Neural progenitor cell (in vitro differentiated cells): ENCODE data around the gene GNG12. TPM values are rescaled to one million over a fixed set of nuclear protein-coding genes. Genes with fewer than 3 reads are reported as not detected.

Experiments used
- DNase-seq: peaks from one replicate; pipeline ENCODE4 v3.0.0-alpha.2; 2016; ENCODE audit warnings: low spot score
- H2AFZ ChIP-seq: fragments of 200-600 bp; sonication (generic); replicated peaks from 2 replicates; pipeline ENCODE4 v1.6.1; 2016; ENCODE audit warnings: antibody characterized with exemption
- H3F3A ChIP-seq: fragments of 200-600 bp; sonication (generic); 2 replicates; pipeline ENCODE4 v1.6.1; 2016; ENCODE audit warnings: antibody characterized with exemption, low read depth
- H3K27ac ChIP-seq: fragments of 200-600 bp; sonication (generic); 2 replicates; pipeline ENCODE4 v1.5.1; 2016; ENCODE audit warnings: mild to moderate bottlenecking
- H3K27me3 ChIP-seq: fragments of 200-600 bp; sonication (generic); 2 replicates; pipeline ENCODE4 v1.6.1; 2016; ENCODE audit warnings: mild to moderate bottlenecking, moderate library complexity
- H3K36me3 ChIP-seq: fragments of 200-600 bp; sonication (generic); 2 replicates; pipeline ENCODE4 v1.5.1; 2016
- H3K4me1 ChIP-seq: fragments of 200-600 bp; sonication (generic); 2 replicates; pipeline ENCODE4 v1.6.1; 2016; ENCODE audit warnings: mixed run types
- H3K4me2 ChIP-seq: fragments of 200-600 bp; sonication (generic); 2 replicates; pipeline ENCODE4 v1.6.1; 2016
- H3K4me3 ChIP-seq: fragments of 200-600 bp; sonication (generic); 2 replicates; pipeline ENCODE4 v1.5.1; 2016
- H3K79me2 ChIP-seq: fragments of 200-600 bp; sonication (generic); 2 replicates; pipeline ENCODE4 v1.6.1; 2016; ENCODE audit warnings: low read depth
- H3K9ac ChIP-seq: fragments of 200-600 bp; sonication (generic); 2 replicates; pipeline ENCODE4 v1.6.1; 2016
- H3K9me3 ChIP-seq: fragments of 200-600 bp; sonication (generic); 2 replicates; pipeline ENCODE4 v1.5.1; 2016; ENCODE audit warnings: low read depth
- H4K20me1 ChIP-seq: fragments of 200-600 bp; sonication (generic); 2 replicates; pipeline ENCODE4 v1.6.1; 2016; ENCODE audit warnings: low read depth
- H3K27ac Mint-ChIP-seq: 3 replicates; pipeline ENCODE4 v1.8.0; 2021; ENCODE audit warnings: mixed read lengths
- H3K27me3 Mint-ChIP-seq: 2 replicates; pipeline ENCODE4 v1.8.0; 2022; ENCODE audit warnings: low read depth, mild to moderate bottlenecking, inconsistent platforms, moderate library complexity, mixed read lengths; ENCODE audit not compliant: insufficient read depth
- H3K36me3 Mint-ChIP-seq: 3 replicates; pipeline ENCODE4 v1.8.0; 2021; ENCODE audit warnings: mixed read lengths
- H3K4me1 Mint-ChIP-seq: 3 replicates; pipeline ENCODE4 v1.8.0; 2021; ENCODE audit warnings: mixed read lengths
- H3K4me3 Mint-ChIP-seq: 3 replicates; pipeline ENCODE4 v1.8.0; 2021; ENCODE audit warnings: mild to moderate bottlenecking, moderate library complexity, mixed read lengths
- H3K9me3 Mint-ChIP-seq: 3 replicates; pipeline ENCODE4 v1.8.0; 2020; ENCODE audit warnings: mixed read lengths
- CTCF ChIP-seq: fragments of 200-600 bp; sonication (generic); IDR thresholded peaks from 2 replicates; pipeline ENCODE4 v1.5.1; 2017; ENCODE audit warnings: antibody characterized with exemption, mild to moderate bottlenecking
- EZH2 ChIP-seq: fragments of 200-600 bp; sonication (generic); IDR thresholded peaks from 2 replicates; pipeline ENCODE4 v1.6.1; 2017; ENCODE audit warnings: antibody characterized with exemption, mild to moderate bottlenecking, moderate library complexity
- EZH2phosphoT487 ChIP-seq: fragments of 200-600 bp; sonication (generic); IDR thresholded peaks from 2 replicates; pipeline ENCODE4 v1.6.1; 2017; ENCODE audit warnings: antibody characterized with exemption
- total RNA-seq: library from RNA; depleted of rRNA; stranded (reverse); fragments of >200 nt; gene quantifications from 2 replicates; pipeline ENCODE4 v1.2.3, GENCODE V29; 2015; ENCODE audit warnings: low replicate concordance

Gene GNG12
- total RNA-seq, 1 donor from 2014 or later: 44.5 TPM

- Mint-ChIP-seq H3K4me1 (no peaks in the 10 kb centered on the region), H3K4me3 (no peak overlapping the region), H3K9me3 (no peaks in the 10 kb centered on the region), H3K27me3 (no peaks in the 10 kb centered on the region), H3K27ac (no peak overlapping the region), H3K36me3 (peaks cover 18% of the 10 kb centered on the region)
- no peak overlapping the region for H3K4me3 ChIP-seq
- no peaks in the 10 kb centered on the region for H4K20me1 ChIP-seq
- no peak overlapping the region for H3K4me2 ChIP-seq
- no peak overlapping the region for H3K9ac ChIP-seq
- H3K27me3 ChIP-seq: no peaks in the 10 kb centered on the region
- H3K36me3 ChIP-seq: no peaks in the 10 kb centered on the region
- H3K27ac ChIP-seq: no peak overlapping the region
- no peaks in the 10 kb centered on the region for H3F3A ChIP-seq
- TF ChIP-seq CTCF (no peak), EZH2phosphoT487 (no peak), EZH2 (no peak)
- peaks cover 3% of the 10 kb centered on the region for H3K79me2 ChIP-seq
- H3K4me1 ChIP-seq: no peaks in the 10 kb centered on the region
- H3K9me3 ChIP-seq: no peaks in the 10 kb centered on the region
- no peak for DNase-seq
- no peak overlapping the region for H2AFZ ChIP-seq
These were observed 56.3 kb downstream of the GNG12 start for GRCh38 chr1:67777016-67777415.

GRCh38 chr1:67773462-67773861 lies 59.8 kb downstream of the GNG12 start:
- Histone ChIP-seq H3K4me3 (no peak overlapping the region), H3K4me1 (no peaks in the 10 kb centered on the region), H3K9me3 (no peaks in the 10 kb centered on the region), H3K9ac (no peak overlapping the region), H3F3A (no peaks in the 10 kb centered on the region), H2AFZ (no peak overlapping the region), H3K27ac (no peak overlapping the region), H4K20me1 (no peaks in the 10 kb centered on the region), H3K36me3 (no peaks in the 10 kb centered on the region), H3K79me2 (no peaks in the 10 kb centered on the region), H3K4me2 (no peak overlapping the region), H3K27me3 (no peaks in the 10 kb centered on the region)
- no peak overlapping the region for H3K4me3 Mint-ChIP-seq
- H3K36me3 Mint-ChIP-seq: peaks cover 24% of the 10 kb centered on the region
- peaks cover 2% of the 10 kb centered on the region for H3K27me3 Mint-ChIP-seq
- no peaks in the 10 kb centered on the region for H3K9me3 Mint-ChIP-seq
- H3K27ac Mint-ChIP-seq: no peak overlapping the region
- TF ChIP-seq EZH2phosphoT487: no peak
- peaks cover 5% of the 10 kb centered on the region for H3K4me1 Mint-ChIP-seq
- DNase-seq: no peak

GRCh38 chr1:67771749-67772148 lies 61.5 kb downstream of the GNG12 start:
- H3K9me3 Mint-ChIP-seq: no peaks in the 10 kb centered on the region
- peaks cover 2% of the 10 kb centered on the region for H3K27me3 Mint-ChIP-seq
- no peaks in the 10 kb centered on the region for H3K9me3 ChIP-seq
- DNase-seq: no peak
- no peak overlapping the region for H3K4me2 ChIP-seq
- TF ChIP-seq EZH2phosphoT487: no peak
- TF ChIP-seq EZH2: no peak
- TF ChIP-seq CTCF: no peak
- H3K27me3 ChIP-seq: no peaks in the 10 kb centered on the region
- H3K27ac ChIP-seq: no peak overlapping the region
- no peaks in the 10 kb centered on the region for H3K79me2 ChIP-seq
- H3K36me3 ChIP-seq: no peaks in the 10 kb centered on the region
- H3K4me1 ChIP-seq: peaks cover 10% of the 10 kb centered on the region
- no peak overlapping the region for H3K4me3 ChIP-seq
- no peaks in the 10 kb centered on the region for H4K20me1 ChIP-seq
- no peak overlapping the region for H3K9ac ChIP-seq
- no peak overlapping the region for H2AFZ ChIP-seq
- H3K4me1 Mint-ChIP-seq: peaks cover 15% of the 10 kb centered on the region
- H3K36me3 Mint-ChIP-seq: peaks cover 24% of the 10 kb centered on the region
- H3K4me3 Mint-ChIP-seq: no peak overlapping the region
- peak overlapping the region; percentile 31 for H3K27ac Mint-ChIP-seq
- H3F3A ChIP-seq: peaks cover 6% of the 10 kb centered on the region

GRCh38 chr1:67771152-67771551 lies 62.1 kb downstream of the GNG12 start:
- Mint-ChIP-seq H3K4me3 (no peak overlapping the region), H3K9me3 (no peaks in the 10 kb centered on the region), H3K27ac (peak overlapping the region; percentile 31), H3K27me3 (peaks cover 2% of the 10 kb centered on the region), H3K4me1 (peaks cover 20% of the 10 kb centered on the region), H3K36me3 (peaks cover 20% of the 10 kb centered on the region)
- Histone ChIP-seq H3K4me3 (no peak overlapping the region), H2AFZ (no peak overlapping the region), H3K4me2 (no peak overlapping the region), H3K4me1 (peaks cover 15% of the 10 kb centered on the region), H3F3A (peaks cover 12% of the 10 kb centered on the region), H3K27me3 (no peaks in the 10 kb centered on the region), H3K79me2 (no peaks in the 10 kb centered on the region), H3K9ac (no peak overlapping the region), H3K27ac (no peak overlapping the region), H3K9me3 (no peaks in the 10 kb centered on the region), H4K20me1 (no peaks in the 10 kb centered on the region), H3K36me3 (no peaks in the 10 kb centered on the region)
- DNase-seq: no peak
- TF ChIP-seq EZH2phosphoT487 (no peak), EZH2 (no peak), CTCF (peak; percentile 15)
